Measurements from ENCODE around the gene FBXL16. TPM values are rescaled to one million over a fixed set of nuclear protein-coding genes. Genes with fewer than 3 reads are reported as not detected.
"Not testable (repeated sequence)": the region's sequence is repeated elsewhere in the genome, so short reads cannot be mapped to it uniquely, and the experiment has no call there.

The FBXL16 gene, protein sequence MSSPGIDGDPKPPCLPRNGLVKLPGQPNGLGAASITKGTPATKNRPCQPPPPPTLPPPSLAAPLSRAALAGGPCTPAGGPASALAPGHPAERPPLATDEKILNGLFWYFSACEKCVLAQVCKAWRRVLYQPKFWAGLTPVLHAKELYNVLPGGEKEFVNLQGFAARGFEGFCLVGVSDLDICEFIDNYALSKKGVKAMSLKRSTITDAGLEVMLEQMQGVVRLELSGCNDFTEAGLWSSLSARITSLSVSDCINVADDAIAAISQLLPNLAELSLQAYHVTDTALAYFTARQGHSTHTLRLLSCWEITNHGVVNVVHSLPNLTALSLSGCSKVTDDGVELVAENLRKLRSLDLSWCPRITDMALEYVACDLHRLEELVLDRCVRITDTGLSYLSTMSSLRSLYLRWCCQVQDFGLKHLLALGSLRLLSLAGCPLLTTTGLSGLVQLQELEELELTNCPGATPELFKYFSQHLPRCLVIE
- 10 to 100 TPM; 13.7 to 23.1 (median 17.9) TPM for total RNA-seq

GRCh38 chr16:705431-706188 lies at the start of gene FBXL16:
Gene FBXL16 (minus strand): TSS chr16:705801. CDS start chr16:697405, 8,396 bp downstream.
- TF ChIP-seq POLR2A (IDR thresholded peaks at IDR 0.05): no peak
- TF ChIP-seq CTCF (IDR thresholded peaks at IDR 0.05): no peak
- TF ChIP-seq POLR2AphosphoS5 (IDR thresholded peaks at IDR 0.05): no peak
- TF ChIP-seq EP300 (IDR thresholded peaks at IDR 0.05): no peak
- 4% methylated on average over 15 of the region's 115 CpGs for WGBS
- H3K27ac ChIP-seq: no peak within 1 kb of the TSS
- peaks cover 31% of the 10 kb centered on the region for H3K4me1 ChIP-seq
- H3K9me3 ChIP-seq: no peaks in the 10 kb centered on the region
- H3K36me3 ChIP-seq: no peaks in the 10 kb centered on the region
- peaks cover 99% of the 10 kb centered on the region for H3K27me3 ChIP-seq
- H3K4me3 ChIP-seq: peak within 1 kb of the TSS; percentile 43
- no peak for DNase-seq (ENCODE audit: low spot score in 2 of 2)

DNA sequence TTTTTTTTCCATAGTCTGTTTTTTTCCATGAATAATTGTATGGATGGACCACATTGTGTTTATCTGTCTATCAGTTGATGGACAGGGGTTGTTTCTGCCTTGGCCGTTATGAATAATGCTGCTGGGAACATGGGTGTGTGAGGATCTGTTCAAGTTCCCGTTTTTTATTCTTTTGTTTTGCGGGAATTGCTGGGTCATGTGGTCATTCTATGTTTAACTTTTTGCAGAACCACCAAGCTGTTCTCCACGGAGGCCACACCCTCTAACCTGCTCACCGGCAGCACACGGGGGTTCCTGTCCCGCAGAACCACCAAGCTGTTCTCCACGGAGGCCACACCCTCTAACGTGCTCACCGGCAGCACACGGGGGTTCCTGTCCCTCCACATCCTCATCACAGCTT lies 49.1 kb upstream of the FBXL16 start:
- Histone ChIP-seq H3K36me3 (no peaks in the 10 kb centered on the region), H3K4me3 (no peak overlapping the region), H3K27ac (no peak overlapping the region), H3K9me3 (no peaks in the 10 kb centered on the region), H3K27me3 (peaks cover 25% of the 10 kb centered on the region), H3K4me1 (peaks cover 7% of the 10 kb centered on the region)
- TF ChIP-seq CTCF (IDR thresholded peaks at IDR 0.05) (no peak), POLR2AphosphoS5 (IDR thresholded peaks at IDR 0.05) (no peak), EP300 (IDR thresholded peaks at IDR 0.05) (no peak), POLR2A (IDR thresholded peaks at IDR 0.05) (no peak)
- 47% methylated on average over 11 of the region's 11 CpGs for WGBS
- no peak for DNase-seq (ENCODE audit: low spot score in 2 of 2)

- 79% methylated on average over 11 of the region's 11 CpGs for WGBS
- H3K4me3 ChIP-seq; H3K4me1 ChIP-seq; H3K27ac ChIP-seq; H3K36me3 ChIP-seq; DNase-seq (ENCODE audit: low spot score in 2 of 2); H3K9me3 ChIP-seq: not testable (repeated sequence)
- peaks cover 25% of the 10 kb centered on the region for H3K27me3 ChIP-seq
Measured at GRCh38 chr16:754121-754607, 48.6 kb upstream of the FBXL16 start.

GRCh38 chr16:752007-752312 lies 46.4 kb upstream of the FBXL16 start:
- DNase-seq (ENCODE audit: low spot score in 2 of 2): no peak
- Histone ChIP-seq H3K36me3 (no peaks in the 10 kb centered on the region), H3K27me3 (peaks cover 25% of the 10 kb centered on the region), H3K4me3 (no peak overlapping the region), H3K4me1 (peaks cover 7% of the 10 kb centered on the region), H3K27ac (no peak overlapping the region), H3K9me3 (no peaks in the 10 kb centered on the region)
- no peak for TF ChIP-seq POLR2A (IDR thresholded peaks at IDR 0.05)
- TF ChIP-seq CTCF (IDR thresholded peaks at IDR 0.05): no peak
- no peak for TF ChIP-seq POLR2AphosphoS5 (IDR thresholded peaks at IDR 0.05)
- TF ChIP-seq EP300 (IDR thresholded peaks at IDR 0.05): no peak
- WGBS: 23% methylated on average over 10 of the region's 10 CpGs

- H3K27me3 ChIP-seq: peaks cover 25% of the 10 kb centered on the region
- WGBS: 54% methylated on average over 39 of the region's 39 CpGs
- DNase-seq (ENCODE audit: low spot score in 2 of 2): no peak
- no peaks in the 10 kb centered on the region for H3K36me3 ChIP-seq
- no peak overlapping the region for H3K27ac ChIP-seq
- TF ChIP-seq POLR2AphosphoS5 (IDR thresholded peaks at IDR 0.05) (no peak), CTCF (IDR thresholded peaks at IDR 0.05) (no peak), POLR2A (IDR thresholded peaks at IDR 0.05) (no peak), EP300 (IDR thresholded peaks at IDR 0.05) (no peak)
- no peaks in the 10 kb centered on the region for H3K9me3 ChIP-seq
- no peak overlapping the region for H3K4me3 ChIP-seq
- peaks cover 7% of the 10 kb centered on the region for H3K4me1 ChIP-seq
Measured at GRCh38 chr16:751152-752006, 45.8 kb upstream of the FBXL16 start.

All from suprapubic skin (tissue), 4 donors.